Vagina (tissue), 2 donors: ENCODE measurements around the gene DCC. TPM values are rescaled to one million over a fixed set of nuclear protein-coding genes. Genes with fewer than 3 reads are reported as not detected.

Source experiments
- DNase-seq, 2 donors: peaks; one replicate each; pipeline ENCODE4 v3.0.0-alpha.2; 2017; ENCODE audit errors: extremely low spot score in 2 of 2
- H3K27ac ChIP-seq: fragments of 200-600 bp; sonication (generic); one replicate; pipeline ENCODE4 v1.5.1; 2019
- H3K27me3 ChIP-seq: fragments of 200-600 bp; sonication (generic); one replicate; pipeline ENCODE4 v1.5.1; 2019
- H3K36me3 ChIP-seq, 2 donors: fragments of 200-600 bp; sonication (generic); one replicate each; pipeline ENCODE4 v1.5.1; 2017 to 2019
- H3K4me1 ChIP-seq: fragments of 200-600 bp; sonication (generic); one replicate; pipeline ENCODE4 v1.5.1; 2019
- H3K4me3 ChIP-seq, 2 donors: fragments of 200-600 bp; sonication (generic); 1 replicate in 1 of 2; 2 replicates in 1 of 2; pipeline ENCODE4 v1.5.1; 2016 to 2019
- H3K9me3 ChIP-seq: fragments of 200-600 bp; sonication (generic); one replicate; pipeline ENCODE4 v1.5.1; 2019
- CTCF ChIP-seq, 3 experiments: fragments of 450-650 bp in 2 of 3; fragments of 200-600 bp in 1 of 3; sonication (generic) in 1 of 3; IDR thresholded peaks; one replicate each; pipeline ENCODE4 v1.5.1; 2017 to 2019; ENCODE audit warnings: antibody characterized with exemption in 3 of 3, mild to moderate bottlenecking in 2 of 3, moderate library complexity in 2 of 3
- POLR2A ChIP-seq, 2 donors: fragments of 450-650 bp; IDR thresholded peaks; one replicate each; pipeline ENCODE4 v1.6.1; 2017; ENCODE audit warnings: antibody characterized with exemption in 2 of 2, mild to moderate bottlenecking in 2 of 2, moderate library complexity in 2 of 2
- POLR2AphosphoS5 ChIP-seq, 2 donors: sonication (generic); formaldehyde crosslinking; IDR thresholded peaks; one replicate each; pipeline ENCODE4 v1.9.0; 2017; ENCODE audit warnings: antibody characterized with exemption in 2 of 2, mild to moderate bottlenecking in 2 of 2, low read depth in 1 of 2; ENCODE audit not compliant: insufficient read depth in 1 of 2
- intact Hi-C: fragments of 100-400 bp; cut with DNase I; formaldehyde crosslinking; loops from one replicate; pipeline ENCODE4 v1.15.1; 2023
- total RNA-seq: library from RNA; depleted of rRNA; stranded (reverse); fragments of >200 nt; gene quantifications from one replicate; pipeline ENCODE4 v1.2.3, GENCODE V29; 2016

DCC gene
- total RNA-seq, 1 donor from 2014 or later: not detected

GRCh38 chr18:52345428-52345827, 5.4 kb downstream of the DCC start:
- TF ChIP-seq POLR2A (IDR thresholded peaks at IDR 0.05): no peak
- TF ChIP-seq CTCF (IDR thresholded peaks at IDR 0.05): no peak
- TF ChIP-seq POLR2AphosphoS5 (IDR thresholded peaks at IDR 0.05; ENCODE audit: insufficient read depth in 1 of 2, low read depth in 1 of 2): no peak
- Histone ChIP-seq H3K4me3 (no peak overlapping the region), H3K27me3 (no peaks in the 10 kb centered on the region), H3K36me3 (no peaks in the 10 kb centered on the region), H3K9me3 (no peaks in the 10 kb centered on the region), H3K4me1 (no peaks in the 10 kb centered on the region), H3K27ac (no peak overlapping the region)
- intact Hi-C loops: no loop called here
- no peak for DNase-seq

GRCh38 chr18:52348209-52348608, 8.2 kb downstream of the DCC start:
- no peaks in the 10 kb centered on the region for H3K36me3 ChIP-seq
- intact Hi-C loops: no loop called here
- TF ChIP-seq CTCF (IDR thresholded peaks at IDR 0.05) (no peak), POLR2A (IDR thresholded peaks at IDR 0.05) (no peak), POLR2AphosphoS5 (IDR thresholded peaks at IDR 0.05; ENCODE audit: insufficient read depth in 1 of 2, low read depth in 1 of 2) (no peak)

DNA sequence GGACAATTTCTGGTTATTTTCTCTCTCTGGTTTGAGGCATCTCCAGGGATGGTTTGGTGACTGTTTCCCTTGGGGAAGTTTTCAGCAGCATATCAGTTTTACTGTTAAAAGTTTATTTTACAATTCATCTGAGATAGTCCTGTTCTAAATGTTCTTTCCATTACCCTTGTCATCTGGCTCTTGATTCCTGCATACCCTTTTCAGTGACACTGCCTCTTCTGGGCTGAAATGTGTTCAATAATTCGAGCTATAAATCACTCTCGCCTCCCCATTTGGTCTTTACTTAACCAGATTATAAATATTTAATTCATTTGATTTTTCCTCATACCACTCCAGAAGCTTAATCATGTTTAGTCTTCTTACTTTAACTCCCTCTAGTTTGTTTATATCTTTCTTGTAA, 9.5 kb downstream of the DCC start:
- intact Hi-C loops: no loop called here
- Histone ChIP-seq H3K27me3 (no peaks in the 10 kb centered on the region), H3K27ac (no peak overlapping the region), H3K36me3 (no peaks in the 10 kb centered on the region), H3K4me3 (no peak overlapping the region), H3K9me3 (no peaks in the 10 kb centered on the region), H3K4me1 (no peaks in the 10 kb centered on the region)
- TF ChIP-seq CTCF (IDR thresholded peaks at IDR 0.05) (no peak), POLR2A (IDR thresholded peaks at IDR 0.05) (no peak), POLR2AphosphoS5 (IDR thresholded peaks at IDR 0.05; ENCODE audit: insufficient read depth in 1 of 2, low read depth in 1 of 2) (no peak)
- DNase-seq: no peak

More at GRCh38 chr18:52348209-52348608, 8.2 kb downstream of the DCC start:
- Histone ChIP-seq H3K4me3 (no peak overlapping the region), H3K9me3 (no peaks in the 10 kb centered on the region), H3K27me3 (no peaks in the 10 kb centered on the region), H3K27ac (no peak overlapping the region), H3K4me1 (no peaks in the 10 kb centered on the region)
- DNase-seq: no peak

DNA sequence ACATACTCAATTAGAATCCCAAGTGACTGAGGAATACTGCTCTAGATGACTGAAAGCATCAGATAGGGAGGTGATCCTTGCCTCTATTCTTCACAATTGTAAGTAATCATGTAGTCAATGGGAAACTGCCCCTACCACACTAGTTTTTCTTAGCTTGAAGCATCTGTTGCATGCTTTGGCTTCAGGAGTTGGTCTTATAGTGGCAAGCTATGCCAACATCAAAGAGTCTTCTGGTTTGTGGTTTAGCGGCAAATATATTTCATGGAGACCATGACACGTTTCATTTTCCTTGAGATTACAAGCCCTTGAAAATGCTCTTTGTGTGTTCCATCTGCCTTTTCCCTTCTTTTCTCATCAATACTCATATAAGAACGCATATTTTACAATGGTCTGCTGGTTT, 12.9 kb downstream of the DCC start:
- Histone ChIP-seq H3K4me3 (no peak overlapping the region), H3K27ac (no peak overlapping the region)

GRCh38 chr18:52353589-52353988, 13.6 kb downstream of the DCC start:
- intact Hi-C loops: no loop called here
- Histone ChIP-seq H3K27me3 (no peaks in the 10 kb centered on the region), H3K4me3 (no peak overlapping the region), H3K36me3 (no peaks in the 10 kb centered on the region), H3K27ac (no peak overlapping the region), H3K4me1 (no peaks in the 10 kb centered on the region), H3K9me3 (no peaks in the 10 kb centered on the region)
- DNase-seq: no peak
- TF ChIP-seq POLR2AphosphoS5 (IDR thresholded peaks at IDR 0.05; ENCODE audit: insufficient read depth in 1 of 2, low read depth in 1 of 2): no peak
- no peak for TF ChIP-seq POLR2A (IDR thresholded peaks at IDR 0.05)
- no peak for TF ChIP-seq CTCF (IDR thresholded peaks at IDR 0.05)

More for the DNA sequence above, 12.9 kb downstream of the DCC start:
- Histone ChIP-seq H3K9me3 (no peaks in the 10 kb centered on the region), H3K27me3 (no peaks in the 10 kb centered on the region), H3K4me1 (no peaks in the 10 kb centered on the region), H3K36me3 (no peaks in the 10 kb centered on the region)
- DNase-seq: no peak
- intact Hi-C loops: no loop called here
- TF ChIP-seq POLR2AphosphoS5 (IDR thresholded peaks at IDR 0.05; ENCODE audit: insufficient read depth in 1 of 2, low read depth in 1 of 2) (no peak), CTCF (IDR thresholded peaks at IDR 0.05) (no peak), POLR2A (IDR thresholded peaks at IDR 0.05) (no peak)
